Stimulated activated CD8-positive, alpha-beta memory T cell treated with anti-CD3 and anti-CD28 coated beads, Interleukin-15, amount 100 ng/mL, for 4 hours (primary cell): ENCODE measurements around the gene HMGXB4.
A peak's percentile ranks its signal among the peaks of the same experiment; 100 is the strongest.
"Not testable (repeated sequence)": the region's sequence is repeated elsewhere in the genome, so short reads cannot be mapped to it uniquely, and the experiment has no call there.

Source experiments
- DNase-seq, 2 donors: peaks; one replicate each; pipeline ENCODE4 v3.0.0-alpha.2; 2020; ENCODE audit warnings: low read depth in 2 of 2

HMGXB4 gene, protein sequence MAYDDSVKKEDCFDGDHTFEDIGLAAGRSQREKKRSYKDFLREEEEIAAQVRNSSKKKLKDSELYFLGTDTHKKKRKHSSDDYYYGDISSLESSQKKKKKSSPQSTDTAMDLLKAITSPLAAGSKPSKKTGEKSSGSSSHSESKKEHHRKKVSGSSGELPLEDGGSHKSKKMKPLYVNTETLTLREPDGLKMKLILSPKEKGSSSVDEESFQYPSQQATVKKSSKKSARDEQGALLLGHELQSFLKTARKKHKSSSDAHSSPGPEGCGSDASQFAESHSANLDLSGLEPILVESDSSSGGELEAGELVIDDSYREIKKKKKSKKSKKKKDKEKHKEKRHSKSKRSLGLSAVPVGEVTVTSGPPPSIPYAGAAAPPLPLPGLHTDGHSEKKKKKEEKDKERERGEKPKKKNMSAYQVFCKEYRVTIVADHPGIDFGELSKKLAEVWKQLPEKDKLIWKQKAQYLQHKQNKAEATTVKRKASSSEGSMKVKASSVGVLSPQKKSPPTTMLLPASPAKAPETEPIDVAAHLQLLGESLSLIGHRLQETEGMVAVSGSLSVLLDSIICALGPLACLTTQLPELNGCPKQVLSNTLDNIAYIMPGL

GRCh38 chr22:35257321-35258190 lies at the start of gene HMGXB4:
HMGXB4 (plus strand) TSS chr22:35257493; CDS start chr22:35262391, 4,898 bp downstream.
- DNase-seq: peak; percentile 75 to 76

DNA sequence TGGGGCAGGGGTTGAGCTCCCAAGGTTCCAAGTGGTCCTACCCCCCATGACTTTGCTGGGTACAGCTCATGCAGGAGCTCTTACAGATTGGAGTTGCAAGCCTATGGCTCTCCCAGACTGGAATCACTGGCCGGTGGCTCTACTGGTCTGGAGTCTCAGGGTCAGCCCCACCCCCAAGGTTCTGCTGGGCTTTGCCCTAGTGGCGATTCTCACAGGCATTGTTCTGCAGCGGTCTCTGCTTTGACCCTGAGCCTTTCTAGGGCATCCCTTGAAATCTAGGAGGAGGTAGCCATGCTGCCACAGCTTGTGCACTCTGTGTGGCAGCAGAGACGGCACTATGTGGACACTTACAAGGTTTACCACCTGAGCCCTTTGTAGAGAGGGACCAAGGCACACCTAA lies 49.3 kb upstream of the HMGXB4 start:
- DNase-seq: no peak

- DNase-seq: no peak
These were observed 48.1 kb upstream of the HMGXB4 start for GRCh38 chr22:35209203-35209602.

DNA sequence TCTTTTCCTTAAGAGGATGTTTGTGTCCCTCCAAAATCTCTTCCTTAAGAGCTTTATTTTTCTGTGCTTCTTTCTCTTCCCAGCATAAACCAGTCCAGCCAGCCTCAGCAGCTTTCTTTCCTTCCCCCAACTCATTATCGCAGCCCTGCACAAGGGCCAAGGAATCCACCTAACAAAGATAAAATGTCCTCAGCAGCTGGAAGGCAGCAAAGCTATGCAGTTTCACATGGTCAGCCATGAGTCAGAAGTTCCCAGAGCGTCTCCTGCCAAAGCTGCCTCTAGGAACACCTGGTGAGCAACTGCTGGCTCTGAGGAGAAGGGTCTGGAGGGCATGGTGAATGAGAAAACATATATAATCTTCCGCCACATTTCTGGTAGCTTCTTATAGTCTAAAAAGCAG lies 45.3 kb upstream of the HMGXB4 start:
- no peak for DNase-seq

- DNase-seq: no peak
These were observed 44.3 kb upstream of the HMGXB4 start for GRCh38 chr22:35212996-35213395.

- DNase-seq: no peak
These were observed 42.3 kb upstream of the HMGXB4 start for GRCh38 chr22:35214968-35215367.

- no peak for DNase-seq
These were observed 41.3 kb upstream of the HMGXB4 start for GRCh38 chr22:35215993-35216392.

- DNase-seq: no peak
These were observed 39.8 kb upstream of the HMGXB4 start for GRCh38 chr22:35217527-35217926.

GRCh38 chr22:35218079-35218478 lies 39.2 kb upstream of the HMGXB4 start:
- no peak for DNase-seq

GRCh38 chr22:35219012-35219411 lies 38.3 kb upstream of the HMGXB4 start:
- no peak for DNase-seq

GRCh38 chr22:35220221-35220620 lies 37.1 kb upstream of the HMGXB4 start:
- DNase-seq: no peak

- no peak for DNase-seq
These were observed 32.3 kb upstream of the HMGXB4 start for GRCh38 chr22:35225010-35225409.

DNA sequence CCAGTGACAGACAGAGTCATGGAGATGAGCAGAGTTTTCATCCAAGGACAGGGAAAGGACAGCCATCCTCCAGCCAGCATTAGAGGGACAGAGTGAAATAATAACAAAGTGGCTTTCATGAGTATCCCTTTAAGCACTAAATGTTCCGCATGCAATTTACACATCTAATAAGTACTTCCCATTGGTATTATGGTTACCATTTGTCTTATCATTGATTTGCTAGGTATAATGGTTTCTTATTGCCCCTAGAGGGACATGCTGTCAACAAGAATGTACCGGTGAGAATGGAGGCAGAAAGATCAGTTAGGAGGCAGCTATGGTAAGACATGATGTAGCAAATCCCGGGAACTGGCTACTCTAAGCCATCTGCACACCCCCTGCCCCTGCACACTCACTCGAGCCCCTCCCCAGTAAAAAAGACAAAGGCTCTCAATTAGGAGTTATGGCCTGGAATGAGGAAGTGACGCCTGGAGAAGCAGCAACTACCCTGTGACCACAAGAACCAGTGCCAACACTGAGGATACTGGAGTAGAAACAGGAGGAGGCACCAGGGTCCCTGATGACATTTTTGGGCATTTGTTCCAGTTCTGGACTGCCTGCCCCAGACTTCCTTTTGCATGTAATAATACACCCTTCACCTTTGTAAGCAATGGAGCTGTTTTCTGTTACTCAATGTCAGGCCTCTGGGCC lies 30.2 kb upstream of the HMGXB4 start:
- no peak for DNase-seq

- no peak for DNase-seq
These were observed 27.4 kb upstream of the HMGXB4 start for GRCh38 chr22:35229865-35230264.

- DNase-seq: no peak
These were observed 26.9 kb upstream of the HMGXB4 start for GRCh38 chr22:35230417-35230816.

DNA sequence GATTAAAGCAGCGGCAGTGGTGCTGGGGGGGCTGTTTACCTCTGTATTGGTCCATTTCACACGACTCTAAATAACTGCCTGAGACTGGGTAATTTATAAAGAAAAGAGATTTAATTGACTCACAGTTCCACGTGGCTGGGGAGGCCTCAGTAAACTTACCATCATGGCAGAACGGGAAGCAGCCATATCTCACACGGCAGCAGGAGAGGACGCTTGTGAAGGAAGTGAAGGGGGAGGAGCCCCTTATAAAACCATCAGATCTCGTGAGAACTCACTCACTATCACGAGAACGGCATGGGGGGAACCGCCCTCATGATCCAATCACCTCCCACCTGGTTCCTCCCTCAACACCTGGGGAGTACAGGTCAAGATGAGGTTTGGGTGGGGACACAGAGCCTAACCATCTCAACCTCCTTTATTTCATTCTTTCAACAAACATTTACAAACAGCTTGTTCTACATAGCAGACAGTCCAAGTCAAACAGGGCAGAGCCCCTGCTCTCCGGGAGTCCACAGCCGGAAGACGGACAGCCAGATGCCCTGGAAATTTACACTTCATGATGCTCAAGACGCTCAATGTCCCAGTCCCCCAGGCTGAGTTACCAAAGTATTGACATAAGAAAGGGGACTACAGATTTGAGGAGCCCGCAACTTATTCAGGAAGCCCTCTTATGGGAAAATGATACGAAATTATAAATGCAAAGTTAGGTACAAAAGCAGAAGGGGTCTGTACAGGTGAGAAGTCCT lies 26.3 kb upstream of the HMGXB4 start:
- DNase-seq: no peak

DNA sequence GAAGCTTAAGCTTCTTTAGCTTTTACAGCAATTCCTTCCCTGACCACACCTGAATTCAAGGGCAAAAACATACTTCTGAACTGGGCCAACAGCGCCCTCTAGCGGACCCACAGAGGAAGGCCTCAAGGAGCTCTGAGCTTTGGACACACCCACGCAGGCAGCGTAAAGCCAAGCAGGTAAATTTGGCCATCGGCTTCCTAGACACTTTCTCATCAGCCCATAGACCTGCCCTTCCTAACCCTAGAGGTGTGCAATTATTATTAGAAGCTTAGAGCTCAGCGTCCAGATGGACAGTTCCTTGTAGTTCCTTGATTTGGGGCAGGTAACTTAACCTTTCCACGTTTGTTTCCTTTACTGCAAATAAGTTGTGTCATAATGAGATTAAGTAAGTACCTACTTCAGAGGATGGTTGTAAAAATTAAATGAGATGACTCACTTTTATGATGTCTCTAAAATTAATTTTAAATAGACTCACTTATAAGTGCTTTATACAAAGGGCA lies 25.7 kb upstream of the HMGXB4 start:
- DNase-seq: peak; percentile 23 to 31

DNA sequence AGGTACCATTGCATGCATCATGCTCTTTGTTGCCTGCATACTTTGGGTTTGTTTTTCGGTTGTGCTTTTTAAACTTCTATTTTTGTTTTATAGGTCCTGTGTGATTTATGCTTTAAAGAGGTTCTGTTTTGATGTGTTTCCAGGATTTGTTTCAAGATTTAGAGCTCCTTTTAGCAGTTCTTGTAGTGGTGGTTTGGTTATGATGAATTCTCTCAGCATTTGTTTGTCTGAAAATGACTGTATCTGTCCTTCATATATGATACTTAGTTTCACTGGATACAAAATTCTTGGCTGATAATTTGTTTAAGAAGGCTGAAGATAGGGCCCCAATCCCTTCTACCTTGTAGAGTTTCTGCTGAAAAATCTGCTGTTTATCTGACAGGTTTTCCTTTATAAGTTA lies 18.5 kb upstream of the HMGXB4 start:
- DNase-seq: not testable (repeated sequence)

GRCh38 chr22:35244507-35244906 lies 12.8 kb upstream of the HMGXB4 start:
- not testable (repeated sequence) for DNase-seq

GRCh38 chr22:35250156-35250555 lies 7.1 kb upstream of the HMGXB4 start:
- no peak for DNase-seq

DNA sequence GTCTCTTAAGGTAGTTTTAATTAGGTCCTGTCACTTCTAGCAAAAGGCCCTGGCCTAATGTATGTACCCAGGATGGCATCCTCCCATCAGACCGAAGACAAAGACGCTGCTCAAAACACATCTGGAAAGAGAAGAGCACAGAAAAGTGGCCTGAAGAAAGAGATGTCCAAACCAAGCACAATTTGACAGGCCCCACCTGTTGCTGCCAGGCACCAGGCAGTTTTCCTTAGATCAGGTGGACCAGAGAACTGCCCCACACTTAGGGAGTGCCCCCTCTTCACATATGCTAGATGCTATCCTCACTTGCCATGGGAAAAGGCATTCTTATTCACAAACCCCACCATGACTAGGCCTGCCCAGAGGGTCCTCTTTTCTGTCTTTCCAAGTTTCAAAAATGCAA lies 3.3 kb upstream of the HMGXB4 start:
- no peak for DNase-seq
